Measurements from ENCODE around the gene SH3RF3.

Gene SH3RF3

GRCh38 chr2:109367683-109368082 lies 238.7 kb downstream of the SH3RF3 start:
- no peak for DNase-seq

- DNase-seq, result no peak
Measured at GRCh38 chr2:109368798-109369197, 239.8 kb downstream of the SH3RF3 start.

- DNase-seq, result no peak
Measured at GRCh38 chr2:109369671-109370191, 240.7 kb downstream of the SH3RF3 start.

- no peak for DNase-seq
Measured at GRCh38 chr2:109370399-109371035, 241.5 kb downstream of the SH3RF3 start.

GRCh38 chr2:109371481-109372170 lies 242.6 kb downstream of the SH3RF3 start:
- no peak for DNase-seq

- no peak for DNase-seq
Measured at GRCh38 chr2:109372171-109372568, 243.2 kb downstream of the SH3RF3 start.

- DNase-seq, result no peak
Measured at GRCh38 chr2:109372614-109373013, 243.6 kb downstream of the SH3RF3 start.

GRCh38 chr2:109373791-109374547 lies 245.0 kb downstream of the SH3RF3 start:
- DNase-seq, result no peak

- no peak for DNase-seq
Measured at GRCh38 chr2:109374548-109375130, 245.6 kb downstream of the SH3RF3 start.

- no peak for DNase-seq
Measured at GRCh38 chr2:109375131-109375561, 246.1 kb downstream of the SH3RF3 start.

GRCh38 chr2:109375656-109376055 lies 246.7 kb downstream of the SH3RF3 start:
- DNase-seq, result no peak

- DNase-seq, result no peak
Measured at GRCh38 chr2:109376115-109376514, 247.1 kb downstream of the SH3RF3 start.

- DNase-seq, result no peak
Measured at GRCh38 chr2:109376796-109377495, 247.9 kb downstream of the SH3RF3 start.

GRCh38 chr2:109377976-109378375 lies 249.0 kb downstream of the SH3RF3 start:
- no peak for DNase-seq

- DNase-seq, result no peak
Measured at GRCh38 chr2:109378682-109379081, 249.7 kb downstream of the SH3RF3 start.

- no peak for DNase-seq
Measured at GRCh38 chr2:109379507-109379906, 250.5 kb downstream of the SH3RF3 start.

- no peak for DNase-seq
Measured at GRCh38 chr2:109380502-109381326, 251.7 kb downstream of the SH3RF3 start.

- no peak for DNase-seq
Measured at GRCh38 chr2:109381327-109381820, 252.4 kb downstream of the SH3RF3 start.

- no peak for DNase-seq
Measured at GRCh38 chr2:109382226-109382895, 253.4 kb downstream of the SH3RF3 start.

GRCh38 chr2:109382951-109383350 lies 253.9 kb downstream of the SH3RF3 start:
- DNase-seq, result no peak

Measured in NCI-H2081 treated with DMSO at 0.1 percent for 48 hours (cell line).